GM20000 (cell line): ENCODE measurements around the gene ZNF587B.
A peak's percentile ranks its signal among the peaks of the same experiment; 100 is the strongest.
"Not testable (repeated sequence)": the region's sequence is repeated elsewhere in the genome, so short reads cannot be mapped to it uniquely, and the experiment has no call there.

Source experiments
- DNase-seq: peaks from one replicate; pipeline ENCODE4 v3.0.0; 2012; ENCODE audit warnings: low spot score
- CTCF ChIP-seq: IDR thresholded peaks from 2 replicates; pipeline ENCODE4 v1.5.1; 2012; ENCODE audit warnings: mild to moderate bottlenecking, control low read depth; ENCODE audit errors: extremely low read depth, missing control alignments

Gene ZNF587B

DNA sequence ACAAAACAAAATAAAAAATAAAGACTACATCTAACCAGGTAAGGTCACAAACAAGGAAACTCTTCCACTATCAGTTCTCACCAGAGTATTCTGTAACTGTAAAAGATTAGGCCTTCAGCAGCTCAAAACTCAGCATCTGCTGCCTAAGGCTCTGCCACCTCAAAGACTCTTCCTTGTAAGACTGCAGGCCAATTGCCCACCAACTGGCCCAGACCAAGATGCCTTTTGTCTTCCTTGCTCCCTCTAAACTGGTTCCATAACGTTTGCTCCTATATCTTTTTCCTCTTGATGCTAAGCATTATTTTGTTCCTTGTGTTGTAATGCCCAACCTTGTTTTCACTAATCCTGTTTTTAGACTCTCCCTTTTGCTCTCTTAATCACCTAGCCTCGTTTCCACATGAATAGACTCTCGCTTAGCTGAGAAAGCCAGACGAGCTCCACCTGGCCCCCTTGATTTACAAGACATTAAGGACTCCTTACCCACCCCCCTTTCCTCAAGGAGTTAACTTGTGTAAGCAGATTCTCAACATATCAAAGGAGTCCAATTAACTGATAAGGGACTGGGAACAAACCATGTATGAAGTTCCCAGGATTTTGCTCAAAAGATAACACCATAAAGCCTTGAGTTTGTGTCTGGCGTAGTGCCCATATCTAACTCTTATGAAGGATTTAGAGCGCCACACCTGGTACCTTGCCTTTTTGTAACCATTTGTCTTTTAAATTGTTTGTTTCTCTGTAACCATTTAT is 57.3 kb downstream of the ZNF587B start:
- no peak for TF ChIP-seq CTCF
- no peak for DNase-seq

- no peak for TF ChIP-seq CTCF
- DNase-seq: no peak
Measured at GRCh38 chr19:57888107-57888559, 58.0 kb downstream of the ZNF587B start.

- peak; percentile 19 for TF ChIP-seq CTCF
- peak; percentile 64 for DNase-seq
Measured at GRCh38 chr19:57888560-57889231, 58.6 kb downstream of the ZNF587B start, which contains the start of gene ZNF814. TSS of gene ZNF814 (minus strand) at chr19:57889037. CDS start at chr19:57888802, 235 bp downstream.

- not testable (repeated sequence) for DNase-seq
Measured at GRCh38 chr19:57890706-57891105, 60.6 kb downstream of the ZNF587B start.
